Panc1 (cell line): ENCODE results near the gene DENND1C.

Source experiments
- CTCF ChIP-seq: fragments of 450-650 bp; IDR thresholded peaks from 2 replicates; pipeline ENCODE4 v1.5.1; 2017; ENCODE audit warnings: mild to moderate bottlenecking
- POLR2AphosphoS5 ChIP-seq: IDR thresholded peaks from 2 replicates; pipeline ENCODE4 v1.6.1; 2012; ENCODE audit warnings: mild to moderate bottlenecking, low read depth, low read length, moderate library complexity
- REST ChIP-seq, 2 experiments: IDR thresholded peaks; 2 replicates each; pipeline ENCODE4 v1.6.1; 2011 to 2012; ENCODE audit warnings: low read depth in 2 of 2, control low read depth in 1 of 2, low read length in 1 of 2, mild to moderate bottlenecking in 1 of 2, moderate library complexity in 1 of 2; ENCODE audit not compliant: insufficient read depth in 1 of 2
- SIN3A ChIP-seq: IDR thresholded peaks from 2 replicates; pipeline ENCODE4 v1.6.1; 2012; ENCODE audit warnings: low read depth, mild to moderate bottlenecking, low read length, moderate library complexity, borderline replicate concordance; ENCODE audit not compliant: insufficient read depth
- TCF7L2 ChIP-seq: IDR thresholded peaks from 2 replicates; pipeline ENCODE4 v1.6.1; 2011; ENCODE audit warnings: mild to moderate bottlenecking, low read depth, low read length, inconsistent platforms

- TF ChIP-seq CTCF (no peak), REST (IDR thresholded peaks at IDR 0.05; ENCODE audit: insufficient read depth in 1 of 2, low read depth in 2 of 2, low read length in 1 of 2) (no peak), POLR2AphosphoS5 (no peak), TCF7L2 (no peak), SIN3A (no peak)
Observed at GRCh38 chr19:6453951-6454565, 27.5 kb downstream of the DENND1C start.
